GM13976 (cell line): ENCODE data around the gene HNRNPA2B1.
"Not testable (repeated sequence)": the region's sequence is repeated elsewhere in the genome, so short reads cannot be mapped to it uniquely, and the experiment has no call there.

Experiments
- DNase-seq: peaks from one replicate; pipeline ENCODE4 v3.0.0; 2012; ENCODE audit warnings: low spot score
- CTCF ChIP-seq: IDR thresholded peaks from 2 replicates; pipeline ENCODE4 v1.5.1; 2012; ENCODE audit warnings: borderline replicate concordance, mild to moderate bottlenecking; ENCODE audit not compliant: insufficient read depth; ENCODE audit errors: extremely low read depth, missing control alignments, control extremely low read depth
- in situ Hi-C: fragments of 300-500 bp; cut with MboI; formaldehyde crosslinking; loops from one replicate; pipeline ENCODE4 v1.12.0; 2022; ENCODE audit warnings: low sequenced_read_pairs, mixed read lengths, inconsistent platforms; ENCODE audit not compliant: unreplicated experiment

The HNRNPA2B1 gene

GRCh38 chr7:26179422-26179821 lies 21.1 kb downstream of the HNRNPA2B1 start:
- no peak for DNase-seq
- no peak for TF ChIP-seq CTCF
- in situ Hi-C loops, result no loop called here

GRCh38 chr7:26178272-26178960 lies 22.1 kb downstream of the HNRNPA2B1 start:
- in situ Hi-C loops, result no loop called here

GRCh38 chr7:26177269-26177668 lies 23.3 kb downstream of the HNRNPA2B1 start:
- DNase-seq, in situ Hi-C loops: not testable (repeated sequence)

More at GRCh38 chr7:26178272-26178960, 22.1 kb downstream of the HNRNPA2B1 start:
- no peak for TF ChIP-seq CTCF
- DNase-seq, result no peak

- DNase-seq, in situ Hi-C loops: not testable (repeated sequence)
These were observed 23.9 kb downstream of the HNRNPA2B1 start for GRCh38 chr7:26176696-26177095.

GRCh38 chr7:26175903-26176302 lies 24.6 kb downstream of the HNRNPA2B1 start:
- in situ Hi-C loops, DNase-seq: not testable (repeated sequence)

- in situ Hi-C loops, result no loop called here
These were observed 28.5 kb downstream of the HNRNPA2B1 start for GRCh38 chr7:26172048-26172447.

GRCh38 chr7:26171601-26172000 lies 28.9 kb downstream of the HNRNPA2B1 start:
- no peak for DNase-seq
- in situ Hi-C loops, result no loop called here
- no peak for TF ChIP-seq CTCF

More at GRCh38 chr7:26172048-26172447, 28.5 kb downstream of the HNRNPA2B1 start:
- no peak for DNase-seq
- no peak for TF ChIP-seq CTCF

- in situ Hi-C loops, result no loop called here
- no peak for TF ChIP-seq CTCF
- no peak for DNase-seq
These were observed 29.9 kb downstream of the HNRNPA2B1 start for GRCh38 chr7:26170663-26171062.
